GM12878 (cell line): ENCODE results near the gene ADA. TPM values are rescaled to one million over a fixed set of nuclear protein-coding genes. Genes with fewer than 3 reads are reported as not detected.

Experiments
- ATAC-seq: fragments of 200-7000 bp; cut with Tn5 transposase; 3 replicates; pipeline ENCODE4 v1.9.1; 2020; ENCODE audit warnings: mild to moderate bottlenecking, moderate library complexity
- BruUV-seq: library from RNA; stranded (reverse); fragments of 400-500 nt; replicated peaks from 2 replicates; lab custom pipeline; 2021; lab: Mats Ljungman, UMichigan
- CTCF ChIA-PET: fragments of 300-600 bp; sonication (Branson Sonifier 250); formaldehyde crosslinking; extraction: SDS; loops from one replicate; lab custom pipeline; 2021; ENCODE audit warnings: inconsistent platforms; lab: Yijun Ruan, JAX
- POLR2A ChIA-PET: fragments of 350-600 bp; formaldehyde crosslinking; extraction: SDS; loops from one replicate; lab custom pipeline; 2021; ENCODE audit warnings: inconsistent platforms; lab: Charles Lee
- RAD21 ChIA-PET: fragments of 300-600 bp; sonication (Branson Sonifier 250); formaldehyde crosslinking; loops from one replicate; lab custom pipeline; 2023; ENCODE audit warnings: antibody characterized with exemption; ENCODE audit not compliant: unreplicated experiment; lab: Charles Lee
- SMC1A ChIA-PET: fragments of 300-600 bp; sonication (Branson Sonifier 250); formaldehyde crosslinking; loops from one replicate; lab custom pipeline; 2023; ENCODE audit not compliant: unreplicated experiment, uncharacterized antibody; lab: Charles Lee
- DNase-seq: peaks from one replicate; pipeline ENCODE4 v3.0.0-alpha.2; 2011; ENCODE audit warnings: low read depth, low spot score
- FAIRE-seq: peaks from 3 replicates; lab custom pipeline; 2011; peaks lifted over from hg19 to GRCh38; lab: Jason Lieb, UNC
- H2AFZ ChIP-seq: 2 replicates; pipeline ENCODE4 v1.6.0; 2011; ENCODE audit warnings: low read depth, low read length, control low read depth; ENCODE audit not compliant: control insufficient read depth
- H3K27ac ChIP-seq: 2 replicates; pipeline ENCODE4 v1.5.1; 2011; ENCODE audit warnings: control low read depth; ENCODE audit not compliant: control insufficient read depth, insufficient read depth
- H3K27me3 ChIP-seq, 2 experiments: replicated peaks in 1 of 2; 2 replicates each; pipeline versions ENCODE4 v1.6.0 to v1.6.1; 2011; ENCODE audit warnings: low read length in 1 of 2; ENCODE audit not compliant: control insufficient read depth in 2 of 2, insufficient read depth in 2 of 2
- H3K36me3 ChIP-seq, 2 experiments: 2 replicates each; pipeline ENCODE4 v1.5.1; 2011; ENCODE audit warnings: low read length in 1 of 2; ENCODE audit not compliant: control insufficient read depth in 2 of 2, insufficient read depth in 2 of 2
- H3K4me1 ChIP-seq: 2 replicates; pipeline ENCODE4 v1.6.1; 2011; ENCODE audit warnings: mild to moderate bottlenecking, low read length, moderate library complexity, mixed read lengths; ENCODE audit not compliant: control insufficient read depth, insufficient read depth
- H3K4me2 ChIP-seq: 2 replicates; pipeline ENCODE4 v1.6.0; 2011; ENCODE audit warnings: control low read depth; ENCODE audit not compliant: control insufficient read depth, insufficient read depth
- H3K4me3 ChIP-seq: fragments of 200-600 bp; sonication (generic); 2 replicates; pipeline ENCODE4 v1.5.1; 2016
- H3K79me2 ChIP-seq: 2 replicates; pipeline ENCODE4 v1.6.0; 2011; ENCODE audit warnings: low read length; ENCODE audit not compliant: control insufficient read depth, insufficient read depth
- H3K9ac ChIP-seq: 2 replicates; pipeline ENCODE4 v1.8.0; 2011; ENCODE audit warnings: low read length, control low read depth, mixed read lengths; ENCODE audit not compliant: control insufficient read depth, insufficient read depth
- H3K9me3 ChIP-seq: replicated peaks from 3 replicates; pipeline ENCODE4 v1.5.1; 2011; ENCODE audit warnings: mild to moderate bottlenecking, low read length; ENCODE audit not compliant: control insufficient read depth, insufficient read depth
- H4K20me1 ChIP-seq: 2 replicates; pipeline ENCODE4 v1.6.0; 2011; ENCODE audit not compliant: control insufficient read depth, insufficient read depth
- CHD2 ChIP-seq: IDR thresholded peaks from 2 replicates; pipeline ENCODE4 v1.6.1; 2011; ENCODE audit warnings: low read depth, low read length, improper control_type of control experiment, borderline replicate concordance
- CREB1 ChIP-seq: IDR thresholded peaks from 2 replicates; pipeline ENCODE4 v1.6.1; 2012; ENCODE audit warnings: low read depth, mild to moderate bottlenecking, inconsistent platforms
- EED ChIP-seq: sonication (generic); IDR thresholded peaks from 2 replicates; pipeline ENCODE4 v1.6.1; 2016; ENCODE audit warnings: antibody characterized with exemption, low read depth
- ESRRA ChIP-seq: IDR thresholded peaks from 2 replicates; pipeline ENCODE4 v1.6.1; 2012; ENCODE audit warnings: mild to moderate bottlenecking, low read length, improper control_type of control experiment
- HCFC1 ChIP-seq: fragments of 150-350 bp; IDR thresholded peaks from 2 replicates; pipeline ENCODE4 v1.6.1; 2014; ENCODE audit warnings: low read length
- HDAC6 ChIP-seq: fragments of 200-600 bp; sonication (generic); IDR thresholded peaks from one replicate; pipeline ENCODE4 v1.8.0; 2017; ENCODE audit warnings: antibody characterized with exemption; ENCODE audit not compliant: unreplicated experiment
- HSF1 ChIP-seq: fragments of 150-350 bp; IDR thresholded peaks from 2 replicates; pipeline ENCODE4 v1.6.1; 2014; ENCODE audit warnings: mild to moderate bottlenecking, low read depth, low read length
- MEF2B ChIP-seq: fragments of 450-650 bp; IDR thresholded peaks from 2 replicates; pipeline ENCODE4 v1.6.1; 2018; ENCODE audit warnings: mild to moderate bottlenecking, moderate library complexity; ENCODE audit not compliant: partially characterized antibody, poor library complexity, severe bottlenecking
- MLLT1 ChIP-seq: fragments of 450-650 bp; IDR thresholded peaks from 2 replicates; pipeline ENCODE4 v1.6.1; 2016; ENCODE audit warnings: mild to moderate bottlenecking
- MYB ChIP-seq: fragments of 150-350 bp; IDR thresholded peaks from 2 replicates; pipeline ENCODE4 v1.6.1; 2014; ENCODE audit warnings: mild to moderate bottlenecking, low read depth, low read length, borderline replicate concordance
- NR2C1 ChIP-seq: fragments of 450-650 bp; IDR thresholded peaks from 2 replicates; pipeline ENCODE4 v1.6.1; 2017; ENCODE audit warnings: antibody characterized with exemption, mild to moderate bottlenecking, moderate library complexity
- PAX8 ChIP-seq: fragments of 450-650 bp; IDR thresholded peaks from 2 replicates; pipeline ENCODE4 v1.6.1; 2017; ENCODE audit warnings: mild to moderate bottlenecking, moderate library complexity
- RCOR1 ChIP-seq: conservative IDR thresholded peaks from 2 replicates; pipeline ENCODE4 v1.6.1; 2012; ENCODE audit warnings: low read depth, low read length, improper control_type of control experiment
- SKIL ChIP-seq: fragments of 450-650 bp; IDR thresholded peaks from 2 replicates; pipeline ENCODE4 v1.6.1; 2017; ENCODE audit warnings: mild to moderate bottlenecking, low read depth, inconsistent platforms; ENCODE audit not compliant: poor library complexity, severe bottlenecking
- SMAD5 ChIP-seq: IDR thresholded peaks from 2 replicates; pipeline ENCODE4 v1.6.1; 2016; ENCODE audit warnings: antibody characterized with exemption, low read depth
- SMC3 ChIP-seq: IDR thresholded peaks from 2 replicates; pipeline ENCODE4 v1.6.1; 2011; ENCODE audit warnings: low read length, improper control_type of control experiment, borderline replicate concordance
- TBL1XR1 ChIP-seq: IDR thresholded peaks from 2 replicates; pipeline ENCODE4 v1.6.1; 2012; ENCODE audit warnings: low read depth, low read length, improper control_type of control experiment
- USF1 ChIP-seq: IDR thresholded peaks from 2 replicates; pipeline ENCODE4 v1.6.1; 2011; ENCODE audit warnings: borderline replicate concordance, low read depth, mild to moderate bottlenecking, moderate library complexity, mixed read lengths, low read length; ENCODE audit not compliant: insufficient read depth; ENCODE audit errors: extremely low read length
- YY1 ChIP-seq: IDR thresholded peaks from 2 replicates; pipeline ENCODE4 v1.6.1; 2011; ENCODE audit warnings: low read depth, mild to moderate bottlenecking, low read length
- WGBS: methylation state at CpG from one replicate; pipeline ENCODE4 v1.1.6; 2016; ENCODE audit warnings: low lambda C conversion rate; ENCODE audit not compliant: insufficient replicate concordance, insufficient coverage; ENCODE audit errors: missing lambda C conversion rate; 5-methylcytosine and 5-hydroxymethylcytosine counted together
- in situ Hi-C: fragments of 300-500 bp; cut with MboI; formaldehyde crosslinking; loops from 9 replicates; pipeline ENCODE4 v1.14.3; 2018; ENCODE audit warnings: mixed read lengths
- intact Hi-C: fragments of 100-400 bp; cut with micrococcal nuclease; formaldehyde crosslinking; loops from one replicate; pipeline ENCODE4 v1.14.2; 2022; ENCODE audit not compliant: unreplicated experiment
- polyA plus RNA-seq, 11 experiments: library from polyadenylated mRNA; depleted of rRNA in 4 of 11; unstranded in 6 of 11; stranded (reverse) in 5 of 11; fragments of >200 nt; fragmentation: Nextera tagmentation in 4 of 11; fragmentation: Illumina TruSeq in 1 of 11; extraction: Ambion mirVana in 4 of 11; extraction: Trizol in 1 of 11; gene quantifications; 1 replicate in 1 of 11; 2 replicates in 10 of 11; pipeline versions ENCODE4 v1.2.1 to v1.2.3, GENCODE V29; 2011 to 2016; ENCODE audit warnings: inconsistent platforms in 2 of 11, missing spikeins in 2 of 11, low read depth in 1 of 11
- total RNA-seq, 4 experiments: library from RNA; depleted of rRNA in 3 of 4; stranded (reverse); fragments of >200 nt in 3 of 4; fragmentation: Illumina TruSeq in 1 of 4; extraction: Trizol in 1 of 4; gene quantifications; 2 replicates each; pipeline versions ENCODE4 v1.2.1 to v1.2.3, GENCODE V29; 2013 to 2021

ADA gene
- total and polyA plus RNA-seq, 10 of the 15 experiments (the other 5 are each of a cell fraction or from before 2014, with no cell fraction given): 40.9 to 217 (median 90.8) TPM

- Histone ChIP-seq H3K36me3 (no peaks in the 10 kb centered on the region), H3K4me3 (no peak overlapping the region), H3K27me3 (no peaks in the 10 kb centered on the region), H2AFZ (no peak overlapping the region), H3K4me2 (no peak overlapping the region), H3K9ac (no peak overlapping the region), H3K9me3 (no peaks in the 10 kb centered on the region; the same call in 2 of the 3 replicates), H3K4me1 (peaks cover 25% of the 10 kb centered on the region), H3K79me2 (no peaks in the 10 kb centered on the region), H4K20me1 (no peaks in the 10 kb centered on the region), H3K27ac (no peak overlapping the region)
- ChIA-PET SMC1A (no interaction called here), CTCF (interaction anchor here (1.5 kb wide), 1 partner anchor 39 kb away, joined by 4 read pairs; no protein-coding TSS in a partner anchor), POLR2A (no interaction called here), RAD21 (no interaction called here)
- no TSS peak for BruUV-seq
- in situ Hi-C loops (no loop called here), intact Hi-C loops (no loop called here)
- TF ChIP-seq HDAC6 (no peak), USF1 (no peak), TBL1XR1 (no peak), HSF1 (no peak), MYB (no peak), SMAD5 (no peak), SMC3 (no peak), RCOR1 (no peak), MEF2B (no peak), YY1 (no peak), MLLT1 (no peak), NR2C1 (no peak), EED (no peak), HCFC1 (no peak), CHD2 (no peak), PAX8 (no peak), SKIL (no peak), CREB1 (no peak), ESRRA (no peak)
- ATAC-seq (no peak), DNase-seq (no peak), FAIRE-seq (no peak)
- 88% methylated on average over 4 of the region's 4 CpGs for WGBS
These were observed 42.7 kb upstream of the ADA start for GRCh38 chr20:44694159-44694558.
